ENCODE measurements around the gene KMO.

The KMO gene

GRCh38 chr1:241542199-241542907 lies 10.2 kb downstream of the KMO start:
- DNase-seq: no peak

GRCh38 chr1:241548008-241548407 lies 15.8 kb downstream of the KMO start:
- no peak for DNase-seq

- no peak for DNase-seq
Measured at GRCh38 chr1:241550318-241550717, 18.1 kb downstream of the KMO start.

- DNase-seq: peak; percentile 18
Measured at GRCh38 chr1:241551759-241552638, 19.8 kb downstream of the KMO start.

- DNase-seq: no peak
Measured at GRCh38 chr1:241553886-241554592, 21.9 kb downstream of the KMO start.

GRCh38 chr1:241555526-241555925 lies 23.3 kb downstream of the KMO start:
- DNase-seq: no peak

- DNase-seq: no peak
Measured at GRCh38 chr1:241557031-241557430, 24.9 kb downstream of the KMO start.

GRCh38 chr1:241557551-241558193 lies 25.5 kb downstream of the KMO start:
- no peak for DNase-seq

GRCh38 chr1:241560146-241560848 lies 28.1 kb downstream of the KMO start:
- DNase-seq: no peak

GRCh38 chr1:241560849-241561187 lies 28.6 kb downstream of the KMO start:
- no peak for DNase-seq

GRCh38 chr1:241569848-241570247 lies 37.7 kb downstream of the KMO start:
- no peak for DNase-seq

GRCh38 chr1:241574154-241574553 lies 42.0 kb downstream of the KMO start:
- no peak for DNase-seq

- DNase-seq: no peak
Measured at GRCh38 chr1:241579434-241579833, 47.3 kb downstream of the KMO start.

GRCh38 chr1:241582921-241583321 lies 50.7 kb downstream of the KMO start:
- no peak for DNase-seq

GRCh38 chr1:241586905-241587512 lies 54.8 kb downstream of the KMO start:
- no peak for DNase-seq

- no peak for DNase-seq
Measured at GRCh38 chr1:241589521-241589920, 57.3 kb downstream of the KMO start.

- no peak for DNase-seq
Measured at GRCh38 chr1:241590719-241591118, 58.5 kb downstream of the KMO start.

GRCh38 chr1:241591317-241591716 lies 59.1 kb downstream of the KMO start:
- DNase-seq: no peak

- no peak for DNase-seq
Measured at GRCh38 chr1:241591736-241592135, 59.6 kb downstream of the KMO start.

- DNase-seq: no peak
Measured at GRCh38 chr1:241592273-241592958, 60.2 kb downstream of the KMO start.

GRCh38 chr1:241593186-241593585 lies 61.0 kb downstream of the KMO start:
- DNase-seq: no peak

- no peak for DNase-seq
Measured at GRCh38 chr1:241596633-241597032, 64.5 kb downstream of the KMO start.
